GM21360 (cell line): ENCODE data around the gene ATAD5.
"Not testable (repeated sequence)": the region's sequence is repeated elsewhere in the genome, so short reads cannot be mapped to it uniquely, and the experiment has no call there.

ENCODE experiments used
- ATAC-seq: cut with Tn5 transposase; IDR thresholded peaks from one replicate; pipeline ENCODE4 v1.9.1; 2021; ENCODE audit warnings: mild to moderate bottlenecking, moderate library complexity; ENCODE audit not compliant: unreplicated experiment

The ATAD5 gene

GRCh38 chr17:30831663-30832437 is at the start of gene ATAD5:
ATAD5 (plus strand) TSS chr17:30831966; CDS start chr17:30832348, 382 bp downstream.
- peak; percentile 67 for ATAC-seq

GRCh38 chr17:30782206-30782605 is 49.6 kb upstream of the ATAD5 start:
- ATAC-seq: no peak

GRCh38 chr17:30788918-30789317 is 42.8 kb upstream of the ATAD5 start:
- ATAC-seq: no peak

- no peak for ATAC-seq
Measured at GRCh38 chr17:30790279-30790678, 41.5 kb upstream of the ATAD5 start.

GRCh38 chr17:30793282-30793977 is 38.3 kb upstream of the ATAD5 start:
- no peak for ATAC-seq

GRCh38 chr17:30794372-30794771 is 37.4 kb upstream of the ATAD5 start:
- no peak for ATAC-seq

GRCh38 chr17:30796016-30796415 is 35.8 kb upstream of the ATAD5 start:
- no peak for ATAC-seq

- ATAC-seq: no peak
Measured at GRCh38 chr17:30801671-30802070, 30.1 kb upstream of the ATAD5 start.

- no peak for ATAC-seq
Measured at GRCh38 chr17:30805944-30806456, 25.8 kb upstream of the ATAD5 start.

GRCh38 chr17:30807896-30808295 is 23.9 kb upstream of the ATAD5 start:
- ATAC-seq: no peak

- ATAC-seq: peak; percentile 67
Measured at GRCh38 chr17:30808785-30809286, 22.9 kb upstream of the ATAD5 start.

- ATAC-seq: no peak
Measured at GRCh38 chr17:30809867-30810266, 21.9 kb upstream of the ATAD5 start.

GRCh38 chr17:30812218-30813177 is 19.3 kb upstream of the ATAD5 start:
- ATAC-seq: no peak

GRCh38 chr17:30814236-30814635 is 17.5 kb upstream of the ATAD5 start:
- not testable (repeated sequence) for ATAC-seq

GRCh38 chr17:30814860-30815259 is 16.9 kb upstream of the ATAD5 start:
- not testable (repeated sequence) for ATAC-seq

- no peak for ATAC-seq
Measured at GRCh38 chr17:30816165-30816564, 15.6 kb upstream of the ATAD5 start.

- no peak for ATAC-seq
Measured at GRCh38 chr17:30819971-30820705, 11.6 kb upstream of the ATAD5 start.

- no peak for ATAC-seq
Measured at GRCh38 chr17:30821871-30822723, 9.7 kb upstream of the ATAD5 start.

- not testable (repeated sequence) for ATAC-seq
Measured at GRCh38 chr17:30822919-30823318, 8.8 kb upstream of the ATAD5 start.
